HG03045 (cell line): ENCODE measurements around the gene RFC1.
"Not testable (repeated sequence)": the region's sequence is repeated elsewhere in the genome, so short reads cannot be mapped to it uniquely, and the experiment has no call there.

Source experiments
- ATAC-seq: cut with Tn5 transposase; IDR thresholded peaks from one replicate; pipeline ENCODE4 v1.9.1; 2021; ENCODE audit warnings: mild to moderate bottlenecking, moderate library complexity; ENCODE audit not compliant: unreplicated experiment

Gene RFC1

GRCh38 chr4:39365830-39366771 lies at the start of gene RFC1:
TSS of gene RFC1 (minus strand) at chr4:39366362. CDS start at chr4:39366241, 121 bp downstream.
- ATAC-seq: peak; percentile 86

GRCh38 chr4:39415678-39416283 lies 49.6 kb upstream of the RFC1 start:
- ATAC-seq: no peak

- ATAC-seq: not testable (repeated sequence)
Measured at GRCh38 chr4:39411561-39411960, 45.4 kb upstream of the RFC1 start.

GRCh38 chr4:39410415-39410814 lies 44.3 kb upstream of the RFC1 start:
- ATAC-seq: no peak

- no peak for ATAC-seq
Measured at GRCh38 chr4:39407584-39407885, 41.4 kb upstream of the RFC1 start.

- ATAC-seq: no peak
Measured at GRCh38 chr4:39406763-39407583, 40.8 kb upstream of the RFC1 start, which contains the start of gene KLB. TSS of gene KLB (plus strand) at chr4:39406930. CDS start at chr4:39406950, 20 bp downstream.

- not testable (repeated sequence) for ATAC-seq
Measured at GRCh38 chr4:39401640-39402039, 35.5 kb upstream of the RFC1 start.

- ATAC-seq: no peak
Measured at GRCh38 chr4:39394706-39395105, 28.5 kb upstream of the RFC1 start.

GRCh38 chr4:39390603-39391002 lies 24.4 kb upstream of the RFC1 start:
- no peak for ATAC-seq

GRCh38 chr4:39384563-39384962 lies 18.4 kb upstream of the RFC1 start:
- no peak for ATAC-seq

- ATAC-seq: no peak
Measured at GRCh38 chr4:39383690-39384089, 17.5 kb upstream of the RFC1 start.

- no peak for ATAC-seq
Measured at GRCh38 chr4:39375478-39375877, 9.3 kb upstream of the RFC1 start.

- not testable (repeated sequence) for ATAC-seq
Measured at GRCh38 chr4:39371209-39371608, 5.0 kb upstream of the RFC1 start.

- ATAC-seq: no peak
Measured at GRCh38 chr4:39369301-39369700, 3.1 kb upstream of the RFC1 start.

- ATAC-seq: no peak
Measured at GRCh38 chr4:39367166-39367565, 1.0 kb upstream of the RFC1 start.

- no peak for ATAC-seq
Measured at GRCh38 chr4:39365360-39365759, 802 bp downstream of the RFC1 start.

GRCh38 chr4:39363773-39364393 lies 2.3 kb downstream of the RFC1 start:
- no peak for ATAC-seq

GRCh38 chr4:39362827-39363226 lies 3.3 kb downstream of the RFC1 start:
- ATAC-seq: no peak

- not testable (repeated sequence) for ATAC-seq
Measured at GRCh38 chr4:39360611-39361010, 5.6 kb downstream of the RFC1 start.

GRCh38 chr4:39357002-39357401 lies 9.2 kb downstream of the RFC1 start:
- ATAC-seq: no peak

GRCh38 chr4:39354254-39354552 lies 12.0 kb downstream of the RFC1 start:
- no peak for ATAC-seq
